Ascending aorta (tissue), 2 donors: ENCODE data around the gene PADI2. TPM values are rescaled to one million over a fixed set of nuclear protein-coding genes. Genes with fewer than 3 reads are reported as not detected.

ENCODE experiments used
- DNase-seq, 2 donors: peaks; one replicate each; pipeline ENCODE4 v3.0.0-alpha.2; 2019; ENCODE audit warnings: low spot score in 2 of 2
- H3K27ac ChIP-seq, 2 donors: fragments of 200-600 bp; sonication (generic); one replicate each; pipeline ENCODE4 v1.5.1; 2016 to 2017; ENCODE audit warnings: mild to moderate bottlenecking in 1 of 2
- H3K27me3 ChIP-seq: fragments of 200-600 bp; sonication (generic); one replicate; pipeline ENCODE4 v1.5.1; 2017
- H3K36me3 ChIP-seq, 2 donors: fragments of 200-600 bp; sonication (generic); one replicate each; pipeline ENCODE4 v1.5.1; 2016
- H3K4me1 ChIP-seq, 2 donors: fragments of 200-600 bp; sonication (generic); one replicate each; pipeline ENCODE4 v1.5.1; 2016 to 2017; ENCODE audit warnings: mild to moderate bottlenecking in 1 of 2
- H3K4me3 ChIP-seq, 2 donors: fragments of 200-600 bp; sonication (generic); one replicate each; pipeline ENCODE4 v1.5.1; 2016 to 2017; ENCODE audit warnings: mild to moderate bottlenecking in 1 of 2
- H3K9me3 ChIP-seq, 2 donors: fragments of 200-600 bp; sonication (generic); one replicate each; pipeline ENCODE4 v1.5.1; 2016
- CTCF ChIP-seq, 3 experiments: fragments of 200-600 bp in 2 of 3; fragments of 450-650 bp in 1 of 3; sonication (generic) in 2 of 3; IDR thresholded peaks; one replicate each; pipeline ENCODE4 v1.5.1; 2016 to 2019; ENCODE audit warnings: antibody characterized with exemption in 3 of 3, mild to moderate bottlenecking in 1 of 3, moderate library complexity in 1 of 3
- intact Hi-C: fragments of 100-400 bp; cut with DNase I; formaldehyde crosslinking; loops from one replicate; pipeline ENCODE4 v1.15.1; 2023
- total RNA-seq: library from RNA; depleted of rRNA; stranded (reverse); fragments of >200 nt; gene quantifications from one replicate; pipeline ENCODE4 v1.1.0, GENCODE V29; 2016

Gene PADI2
- total RNA-seq, 1 donor from 2014 or later: 0.21 TPM

GRCh38 chr1:17069452-17070162 lies 49.6 kb downstream of the PADI2 start:
- no peaks in the 10 kb centered on the region for H3K27me3 ChIP-seq
- TF ChIP-seq CTCF (IDR thresholded peaks at IDR 0.05): no peak
- H3K4me1 ChIP-seq: no peaks in the 10 kb centered on the region
- intact Hi-C loops: no loop called here
- no peak overlapping the region for H3K4me3 ChIP-seq
- no peak for DNase-seq
- no peaks in the 10 kb centered on the region for H3K36me3 ChIP-seq
- H3K27ac ChIP-seq: no peak overlapping the region
- H3K9me3 ChIP-seq: peaks cover 0 to 6% of the 10 kb centered on the region in 2 donors

- Histone ChIP-seq H3K36me3 (no peaks in the 10 kb centered on the region), H3K4me3 (no peak overlapping the region), H3K27ac (no peak overlapping the region), H3K9me3 (peaks cover 0 to 6% of the 10 kb centered on the region in 2 donors), H3K27me3 (no peaks in the 10 kb centered on the region), H3K4me1 (no peaks in the 10 kb centered on the region)
- intact Hi-C loops: no loop called here
- no peak for DNase-seq
- no peak for TF ChIP-seq CTCF (IDR thresholded peaks at IDR 0.05)
Observed at GRCh38 chr1:17068789-17069188, 50.5 kb downstream of the PADI2 start.

- Histone ChIP-seq H3K27me3 (no peaks in the 10 kb centered on the region), H3K36me3 (no peaks in the 10 kb centered on the region), H3K27ac (no peak overlapping the region), H3K4me1 (no peaks in the 10 kb centered on the region), H3K9me3 (peaks cover 0 to 6% of the 10 kb centered on the region in 2 donors), H3K4me3 (no peak overlapping the region)
- intact Hi-C loops: no loop called here
- DNase-seq: no peak
- TF ChIP-seq CTCF (IDR thresholded peaks at IDR 0.05): no peak
Observed at GRCh38 chr1:17067465-17068240, 51.6 kb downstream of the PADI2 start.

GRCh38 chr1:17067069-17067426 lies 52.2 kb downstream of the PADI2 start:
- no peak for TF ChIP-seq CTCF (IDR thresholded peaks at IDR 0.05)
- H3K4me1 ChIP-seq: no peaks in the 10 kb centered on the region
- H3K36me3 ChIP-seq: no peaks in the 10 kb centered on the region
- DNase-seq: no peak
- H3K4me3 ChIP-seq: no peak overlapping the region
- peaks cover 0 to 6% of the 10 kb centered on the region in 2 donors for H3K9me3 ChIP-seq
- intact Hi-C loops: no loop called here
- H3K27ac ChIP-seq: no peak overlapping the region
- H3K27me3 ChIP-seq: no peaks in the 10 kb centered on the region

- Histone ChIP-seq H3K27me3 (no peaks in the 10 kb centered on the region), H3K9me3 (peaks cover 0 to 6% of the 10 kb centered on the region in 2 donors), H3K27ac (no peak overlapping the region), H3K4me1 (no peaks in the 10 kb centered on the region), H3K36me3 (no peaks in the 10 kb centered on the region), H3K4me3 (no peak overlapping the region)
- intact Hi-C loops: no loop called here
- no peak for TF ChIP-seq CTCF (IDR thresholded peaks at IDR 0.05)
- no peak for DNase-seq
Observed at GRCh38 chr1:17066361-17067068, 52.7 kb downstream of the PADI2 start.
